T-helper 1 cell treated with Interleukin-12 subunit alpha and Interleukin-12 subunit beta and Interleukin-4 antibody, amounts not matched to agents 30 ng/mL and 1 ng/mL, for 36 hours (primary cell): ENCODE data around the gene FIGLA. TPM values are rescaled to one million over a fixed set of nuclear protein-coding genes. Genes with fewer than 3 reads are reported as not detected.

ENCODE experiments used
- intact Hi-C: fragments of 100-400 bp; cut with micrococcal nuclease; formaldehyde crosslinking; loops from one replicate; pipeline ENCODE4 v1.15.1; 2024
- total RNA-seq: library from RNA; stranded (reverse); gene quantifications from 2 replicates; pipeline ENCODE4 v1.2.3, GENCODE V29; 2022

Gene FIGLA, protein sequence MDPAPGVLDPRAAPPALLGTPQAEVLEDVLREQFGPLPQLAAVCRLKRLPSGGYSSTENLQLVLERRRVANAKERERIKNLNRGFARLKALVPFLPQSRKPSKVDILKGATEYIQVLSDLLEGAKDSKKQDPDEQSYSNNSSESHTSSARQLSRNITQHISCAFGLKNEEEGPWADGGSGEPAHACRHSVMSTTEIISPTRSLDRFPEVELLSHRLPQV
- total RNA-seq, result not detected in 2 replicates

DNA sequence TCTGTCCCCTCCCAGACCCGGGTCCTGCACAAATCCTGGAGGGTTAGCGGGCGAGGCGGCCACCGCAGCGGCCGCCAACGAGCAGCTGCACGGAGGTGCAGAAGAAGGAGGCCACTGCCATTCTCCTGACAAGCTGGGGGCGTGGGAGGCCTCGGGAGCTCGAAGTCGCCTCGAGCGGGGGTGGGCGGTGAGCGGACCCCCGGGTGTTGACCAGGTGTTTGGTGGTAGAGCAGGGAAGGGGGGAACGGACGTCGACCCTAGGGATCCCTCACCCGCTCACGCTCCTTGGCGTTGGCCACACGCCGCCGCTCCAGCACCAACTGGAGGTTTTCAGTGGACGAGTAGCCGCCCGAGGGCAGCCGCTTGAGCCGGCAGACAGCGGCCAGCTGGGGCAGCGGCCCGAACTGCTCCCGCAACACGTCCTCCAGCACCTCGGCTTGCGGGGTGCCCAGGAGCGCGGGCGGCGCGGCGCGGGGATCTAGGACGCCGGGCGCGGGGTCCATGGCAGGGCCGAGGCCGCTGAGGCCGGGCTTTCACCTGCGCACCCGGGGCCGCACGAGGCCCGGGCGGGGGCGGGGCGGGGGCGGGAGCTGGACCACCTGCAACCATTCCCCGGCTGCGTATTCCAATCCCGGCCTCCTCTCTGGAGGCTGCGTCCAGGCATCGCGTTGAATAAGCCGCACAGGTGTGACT is at the start of gene FIGLA:
Gene FIGLA, minus strand, starts transcription at position 508 of the 693 bp plus-strand sequence. Its CDS starts 5 bp downstream, at position 503.
- intact Hi-C loops, result no loop called here

DNA sequence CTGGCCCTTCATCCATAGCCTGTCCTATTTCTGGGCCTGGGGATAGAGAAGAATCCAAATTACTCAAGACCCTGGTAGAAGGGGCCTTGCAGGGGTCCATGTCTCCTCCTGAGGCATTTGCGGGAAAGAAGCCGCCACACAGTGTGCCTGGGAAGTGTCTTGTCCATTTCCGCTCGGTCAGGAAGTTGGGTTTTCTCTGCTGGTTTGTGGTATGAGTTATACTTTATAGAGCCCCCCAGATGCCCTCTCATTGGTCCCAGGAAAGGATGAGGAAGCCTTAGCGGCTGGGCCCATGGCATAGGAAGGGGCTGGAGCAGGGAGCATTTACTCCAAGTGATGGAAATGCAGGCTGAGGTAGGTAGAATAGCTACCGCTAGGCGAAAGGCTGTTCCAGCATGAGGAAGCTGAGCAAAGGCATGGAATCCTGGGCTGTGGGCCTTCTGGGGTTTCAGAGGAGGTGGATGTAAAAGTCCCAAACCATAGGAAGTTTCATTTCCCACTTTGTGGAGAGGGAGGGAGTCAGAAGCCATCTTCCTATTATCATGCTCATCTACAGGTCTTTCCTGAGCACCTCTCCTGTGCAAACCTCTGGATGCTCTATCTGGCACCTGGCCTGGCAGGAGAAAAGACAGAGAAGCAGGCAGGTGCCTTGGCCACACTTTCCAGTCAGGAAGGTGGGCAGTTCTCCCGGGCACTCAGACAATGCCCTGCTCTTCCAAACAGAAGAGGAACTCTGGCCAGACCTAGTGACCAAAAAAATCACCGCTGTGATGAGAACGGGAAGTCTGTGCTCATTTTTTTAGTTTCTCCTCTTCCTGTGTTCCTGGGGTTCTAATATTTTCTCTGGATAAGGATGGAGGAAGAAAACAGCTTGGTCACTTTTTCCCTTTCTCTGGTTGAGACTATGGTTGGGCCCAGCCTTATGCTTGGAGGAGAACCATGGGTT is 47.8 kb upstream of the FIGLA start:
- intact Hi-C loops, result no loop called here

DNA sequence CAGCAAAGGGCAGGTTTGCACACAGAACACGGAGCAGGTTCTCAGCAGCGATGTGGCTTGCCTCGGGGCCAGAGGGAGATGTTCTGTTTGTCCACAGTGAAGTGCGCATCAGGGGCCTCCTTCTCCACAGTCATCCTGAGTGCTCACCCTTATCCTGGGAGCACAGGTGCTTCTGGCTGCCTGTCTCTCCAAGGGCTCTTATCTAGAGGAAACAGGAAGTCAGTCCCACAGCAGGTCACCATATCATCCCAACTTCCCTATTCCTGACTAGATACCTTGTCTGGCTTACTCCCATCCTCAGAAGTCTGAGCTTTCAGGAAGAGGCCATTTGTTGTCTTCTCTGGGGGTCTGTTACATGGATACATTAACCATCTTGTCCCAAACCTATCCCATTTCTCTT is 45.2 kb upstream of the FIGLA start, which contains the start of gene CD207:
Gene CD207, minus strand, starts transcription at position 174 of the 400 bp plus-strand sequence. Its CDS starts 40 bp downstream, at position 134.
- intact Hi-C loops, result no loop called here

DNA sequence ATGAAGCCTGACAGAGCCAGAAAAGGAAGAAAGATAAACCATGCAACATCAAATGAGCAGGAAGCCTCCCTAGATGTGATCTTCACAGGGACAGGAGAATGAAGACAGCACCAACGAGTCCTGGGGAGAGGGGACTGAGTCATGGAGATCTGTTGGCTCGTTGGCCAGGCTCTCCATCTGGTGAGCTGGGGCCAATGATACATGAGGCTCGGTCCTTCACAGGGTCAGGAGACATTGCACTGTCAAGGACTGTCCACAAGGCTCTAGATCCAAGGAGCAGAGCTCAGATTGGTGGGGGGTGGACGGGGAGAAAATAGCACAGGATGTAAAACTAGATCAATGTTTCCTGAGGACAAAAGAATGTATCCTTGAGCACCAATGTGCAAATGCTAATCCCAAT is 44.4 kb upstream of the FIGLA start:
- intact Hi-C loops, result no loop called here

DNA sequence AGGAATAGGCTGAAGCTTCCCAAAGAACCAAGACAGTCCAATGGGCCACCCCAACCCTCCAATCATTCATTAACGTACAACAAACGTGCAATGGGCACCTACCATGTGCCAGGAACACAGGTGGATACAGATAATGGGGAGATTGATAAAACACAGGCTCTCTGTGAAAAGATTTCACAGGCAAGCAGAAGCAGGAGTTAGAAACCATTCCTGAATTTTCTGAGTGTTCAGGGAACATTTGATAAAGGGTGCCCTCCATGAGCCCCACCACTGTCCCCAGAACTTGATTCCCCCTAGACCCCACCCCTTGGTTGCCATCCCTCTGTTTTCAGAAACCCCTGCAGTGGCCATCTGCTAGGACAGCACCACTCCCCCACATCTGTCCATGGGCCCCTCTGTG is 43.7 kb upstream of the FIGLA start:
- intact Hi-C loops, result no loop called here

DNA sequence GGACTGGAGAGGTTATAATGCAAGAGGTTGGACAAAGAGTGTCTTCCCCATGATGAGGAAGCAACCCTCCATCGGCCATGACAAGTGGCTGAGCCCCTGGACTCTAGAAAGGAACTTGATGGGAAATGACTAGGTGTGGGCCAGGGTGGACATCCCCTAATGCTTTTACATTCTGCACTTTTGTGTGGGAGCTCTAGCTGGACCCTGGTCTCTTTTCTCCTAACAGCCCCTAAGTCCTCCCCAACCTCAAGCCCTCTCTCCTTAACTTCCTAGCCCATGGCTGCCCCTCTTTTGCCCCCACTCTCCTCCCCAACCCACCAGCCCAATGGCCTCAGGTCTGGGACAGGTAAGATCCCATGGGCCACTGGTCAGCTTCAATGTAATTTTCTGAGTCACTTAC is 42.8 kb upstream of the FIGLA start:
- intact Hi-C loops, result no loop called here

DNA sequence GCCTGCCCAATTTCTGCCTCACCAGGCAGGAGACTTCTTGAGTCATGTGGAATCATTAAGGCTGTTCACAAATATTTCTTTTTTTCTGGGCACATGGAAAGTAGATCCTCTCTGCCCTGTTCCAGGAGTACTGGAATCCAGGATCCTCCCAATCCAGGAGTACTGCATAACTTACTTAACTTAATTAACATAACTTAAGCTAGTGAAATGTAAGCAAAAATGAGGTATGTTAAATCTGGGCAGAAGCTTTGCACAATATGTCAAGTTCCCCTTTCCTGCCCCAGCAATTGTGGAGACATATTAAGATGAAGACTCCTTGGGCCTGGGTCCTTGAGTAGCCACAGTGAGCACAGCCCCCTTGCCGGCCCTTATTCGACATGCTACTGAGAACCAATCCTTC is 41.9 kb upstream of the FIGLA start:
- intact Hi-C loops, result no loop called here

DNA sequence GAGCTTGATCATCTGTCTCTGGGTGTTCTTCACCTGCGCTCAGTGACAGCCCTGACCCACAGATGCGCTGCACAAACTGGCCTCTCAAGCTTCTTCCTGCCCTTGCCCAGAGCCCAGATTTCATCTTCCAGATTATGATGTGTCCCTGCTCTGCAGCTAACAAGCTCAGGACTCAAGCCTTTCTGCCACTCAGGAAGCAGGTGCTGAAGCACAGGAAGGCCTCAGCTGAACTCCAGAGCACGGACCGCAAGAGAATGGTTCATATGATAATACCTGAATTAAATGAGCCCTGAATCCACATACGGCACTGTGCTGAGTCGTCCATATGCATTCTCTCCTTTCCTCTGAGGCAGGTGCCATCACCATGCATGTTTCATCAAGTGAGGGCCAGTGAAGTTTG is 41.4 kb upstream of the FIGLA start:
- intact Hi-C loops, result no loop called here

DNA sequence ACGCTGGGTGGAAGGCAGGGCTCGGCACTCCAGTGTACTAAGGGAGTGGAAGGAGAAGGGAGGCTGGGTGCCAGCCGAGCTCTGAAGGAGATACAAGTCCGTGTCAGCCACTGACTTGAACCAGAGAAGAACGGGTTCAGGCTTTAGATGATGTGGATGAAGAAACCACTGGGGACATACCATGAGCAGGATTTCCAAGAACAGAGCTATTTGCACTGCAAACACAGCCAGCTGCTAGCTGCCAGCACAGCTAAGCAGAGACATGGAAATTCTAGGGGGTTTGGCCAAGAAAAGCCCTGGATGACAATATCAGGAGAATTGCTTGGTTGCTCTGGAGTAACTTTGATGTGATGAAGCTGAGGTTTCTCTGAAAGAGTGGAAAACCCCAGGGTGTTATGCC is 39.9 kb upstream of the FIGLA start:
- intact Hi-C loops, result no loop called here

DNA sequence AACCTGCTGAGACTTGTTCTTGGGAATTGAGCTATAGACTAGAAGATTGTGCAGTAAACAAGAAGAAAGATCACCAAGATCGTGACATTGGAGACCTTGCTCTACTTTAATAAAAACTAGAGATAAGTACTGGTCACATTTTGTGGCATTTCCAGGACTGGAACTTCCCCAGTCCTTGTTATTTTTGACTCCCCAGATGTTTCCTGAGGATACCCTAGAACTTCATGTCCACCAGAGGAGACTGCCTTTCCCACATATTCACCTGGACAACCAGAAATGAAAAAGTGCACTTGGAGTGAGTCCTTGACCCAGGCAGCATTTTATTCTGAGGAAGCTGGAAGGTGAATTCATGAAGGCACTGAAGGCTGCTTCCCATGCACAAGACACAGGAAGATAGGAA is 39.5 kb upstream of the FIGLA start:
- intact Hi-C loops, result no loop called here

DNA sequence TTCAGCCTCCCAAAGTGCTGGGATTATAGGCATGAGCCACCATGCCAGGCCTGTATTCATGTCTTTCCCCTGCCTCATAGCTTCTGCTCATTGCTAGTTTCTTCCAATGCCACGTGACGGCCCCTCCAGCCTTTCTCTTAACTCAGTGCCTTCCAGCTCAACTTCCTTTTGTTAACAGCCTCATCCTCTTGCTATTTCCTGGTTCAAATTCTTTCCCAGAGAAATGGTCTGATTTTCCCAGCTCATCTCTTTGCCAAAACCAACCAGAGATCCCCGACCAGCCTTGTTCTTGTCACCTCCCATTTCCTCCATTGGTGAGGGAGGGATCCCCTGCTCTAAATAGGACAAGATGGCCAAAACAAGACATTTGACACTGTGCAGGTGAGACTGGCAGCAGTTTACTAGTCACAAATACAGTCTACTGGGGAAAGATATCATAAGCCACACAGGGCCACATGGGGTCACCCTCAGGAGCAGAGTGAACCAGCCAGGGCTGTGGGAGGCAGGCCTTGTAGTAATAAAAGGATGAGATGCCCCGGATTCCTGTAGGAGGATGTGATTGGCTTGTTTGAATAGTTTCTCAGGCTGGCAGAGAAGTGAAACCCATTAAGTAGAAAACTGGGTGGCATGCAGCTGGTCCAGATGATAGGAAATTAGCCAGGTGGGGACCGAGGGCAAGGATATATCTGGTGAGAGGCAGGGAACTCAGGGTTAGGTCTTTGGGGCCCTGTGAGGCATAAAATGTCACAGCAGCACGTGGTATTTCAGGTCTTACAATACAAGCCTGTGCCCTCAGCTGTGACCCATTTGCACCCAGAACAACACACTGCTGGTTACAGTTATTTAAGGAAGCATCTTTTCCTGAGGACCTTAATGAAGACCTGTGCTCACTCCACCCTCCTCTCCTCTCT is 38.7 kb upstream of the FIGLA start:
- intact Hi-C loops, result no loop called here

DNA sequence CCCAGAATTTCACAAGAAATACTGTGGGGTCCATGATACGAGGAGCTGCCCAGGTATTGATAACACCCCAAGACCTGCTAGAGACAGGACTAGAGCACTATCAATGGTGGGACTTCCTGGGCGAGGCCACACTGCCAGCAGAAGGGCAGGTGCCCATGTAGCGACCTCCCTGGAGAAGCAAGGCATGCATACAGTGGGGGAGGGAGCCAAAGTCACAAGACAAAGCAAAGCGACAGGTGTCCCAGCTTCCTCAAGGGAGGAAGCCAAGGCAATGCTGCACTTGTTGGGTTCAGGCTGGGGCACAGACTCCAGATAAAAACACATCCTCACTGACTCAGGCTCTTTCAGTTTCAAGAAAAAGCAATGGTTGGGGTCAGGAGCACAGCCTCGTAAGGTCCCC is 37.7 kb upstream of the FIGLA start:
- intact Hi-C loops, result no loop called here

DNA sequence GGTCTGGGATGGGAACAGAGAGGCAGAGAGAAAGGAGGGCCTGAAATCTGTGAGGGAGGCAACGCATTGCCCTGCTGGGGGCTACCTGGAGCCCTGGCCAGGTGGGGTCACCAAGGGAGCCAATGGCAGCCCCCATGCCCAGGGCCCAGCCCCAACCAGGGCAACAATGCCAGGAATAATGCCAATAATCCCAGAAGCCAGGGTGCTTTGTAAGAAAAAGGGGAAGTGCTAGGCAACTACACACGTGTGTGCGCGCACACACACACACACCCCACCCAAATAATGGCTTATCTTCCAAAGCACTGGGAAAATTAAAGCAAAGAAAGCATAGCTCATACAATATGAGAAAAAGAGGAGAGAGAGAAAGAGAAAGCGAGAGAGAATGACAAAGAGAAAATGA is 36.9 kb upstream of the FIGLA start:
- intact Hi-C loops, result no loop called here

DNA sequence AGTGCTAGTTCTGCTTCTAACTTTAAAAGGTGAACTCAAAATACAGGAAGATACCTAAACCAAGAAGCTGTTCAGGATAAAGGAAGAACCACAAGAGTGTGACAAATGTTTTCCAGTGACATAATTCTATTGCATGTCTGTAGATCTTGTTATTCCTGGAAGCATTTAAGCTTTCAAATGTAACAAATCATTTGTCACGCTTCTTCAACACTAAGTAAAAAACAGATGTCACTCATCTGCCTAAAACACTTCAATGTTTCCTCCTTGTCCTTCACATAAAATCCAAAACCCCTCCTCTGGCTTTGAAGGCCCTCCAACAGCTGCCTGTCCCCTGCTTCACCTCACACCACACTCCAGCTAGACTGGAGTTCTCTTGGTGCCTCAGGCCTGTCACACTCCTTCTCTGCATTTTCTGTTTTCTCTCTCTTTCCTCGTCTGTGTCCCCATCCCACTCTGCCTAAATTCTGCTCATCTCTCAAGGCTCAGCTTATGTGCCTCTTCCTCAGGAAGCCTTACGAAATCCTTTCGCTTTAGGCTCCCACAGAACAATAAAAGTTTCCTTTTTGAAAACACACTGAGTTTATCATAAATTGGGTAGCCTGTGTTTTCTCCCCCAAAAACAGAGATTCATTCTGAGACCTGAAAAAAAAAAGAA is 36.4 kb upstream of the FIGLA start:
- intact Hi-C loops, result no loop called here

DNA sequence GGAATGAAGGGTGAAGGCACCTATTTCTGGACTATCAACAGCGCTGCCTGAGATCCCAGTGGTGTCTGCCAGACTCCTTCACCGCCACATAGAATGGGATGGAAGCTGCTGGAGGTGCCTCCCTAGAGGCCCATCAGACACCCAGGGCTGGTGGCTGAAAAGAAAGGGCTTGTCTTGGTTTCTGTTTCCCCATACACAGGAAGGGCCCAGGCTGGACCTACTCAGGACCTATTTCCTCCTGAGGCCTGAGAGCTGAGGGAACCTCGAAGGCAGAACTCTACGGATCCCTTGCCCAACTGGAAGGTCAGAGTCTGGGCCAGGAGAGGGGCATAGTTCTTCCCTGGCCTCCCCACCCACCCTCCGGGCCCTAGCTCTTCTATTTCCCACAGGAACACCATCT is 32.8 kb upstream of the FIGLA start:
- intact Hi-C loops, result no loop called here

DNA sequence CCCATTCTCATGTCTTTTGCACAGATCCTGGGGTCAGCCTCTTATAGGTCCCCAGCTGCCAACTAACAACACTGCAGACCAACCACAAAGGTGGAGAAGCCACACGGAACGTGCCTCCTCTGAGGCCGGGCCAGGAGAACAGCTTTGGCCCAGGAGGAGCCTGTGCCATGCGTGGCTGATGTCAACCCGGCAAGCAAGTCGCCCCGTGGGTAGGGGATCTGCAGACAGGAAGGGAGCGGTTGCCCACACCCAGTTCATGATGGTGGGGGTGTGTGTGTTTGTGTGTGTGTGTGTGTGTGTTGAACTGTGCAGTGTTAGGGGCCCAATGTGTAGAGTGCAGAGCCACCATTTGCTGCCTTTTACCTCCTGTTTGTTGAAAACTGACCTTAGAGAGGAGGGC is 32.4 kb upstream of the FIGLA start:
- intact Hi-C loops, result no loop called here

DNA sequence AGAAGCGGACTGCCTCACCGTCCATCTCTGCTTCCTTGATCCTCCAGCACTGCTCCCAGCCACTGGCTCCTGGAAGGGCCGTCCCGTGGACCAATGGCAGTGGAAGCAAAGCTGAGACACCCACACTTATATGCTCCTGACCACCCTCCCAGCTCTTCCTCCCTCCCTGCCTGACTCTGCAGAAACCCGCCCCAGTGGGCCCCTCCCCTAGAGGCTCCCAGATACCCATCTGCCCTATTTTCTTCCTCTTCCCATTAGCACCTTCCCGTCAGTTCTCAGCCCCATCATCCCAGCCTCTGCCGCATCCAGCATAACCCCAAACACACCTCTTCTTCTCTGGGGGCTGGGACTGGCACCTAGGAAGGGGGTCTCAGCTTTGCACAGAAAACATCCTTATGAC is 30.1 kb upstream of the FIGLA start, which contains the start of gene CLEC4F:
Gene CLEC4F, minus strand, starts transcription at position 101 of the 400 bp plus-strand sequence. Its CDS starts 76 bp downstream, at position 25.
- intact Hi-C loops, result no loop called here

DNA sequence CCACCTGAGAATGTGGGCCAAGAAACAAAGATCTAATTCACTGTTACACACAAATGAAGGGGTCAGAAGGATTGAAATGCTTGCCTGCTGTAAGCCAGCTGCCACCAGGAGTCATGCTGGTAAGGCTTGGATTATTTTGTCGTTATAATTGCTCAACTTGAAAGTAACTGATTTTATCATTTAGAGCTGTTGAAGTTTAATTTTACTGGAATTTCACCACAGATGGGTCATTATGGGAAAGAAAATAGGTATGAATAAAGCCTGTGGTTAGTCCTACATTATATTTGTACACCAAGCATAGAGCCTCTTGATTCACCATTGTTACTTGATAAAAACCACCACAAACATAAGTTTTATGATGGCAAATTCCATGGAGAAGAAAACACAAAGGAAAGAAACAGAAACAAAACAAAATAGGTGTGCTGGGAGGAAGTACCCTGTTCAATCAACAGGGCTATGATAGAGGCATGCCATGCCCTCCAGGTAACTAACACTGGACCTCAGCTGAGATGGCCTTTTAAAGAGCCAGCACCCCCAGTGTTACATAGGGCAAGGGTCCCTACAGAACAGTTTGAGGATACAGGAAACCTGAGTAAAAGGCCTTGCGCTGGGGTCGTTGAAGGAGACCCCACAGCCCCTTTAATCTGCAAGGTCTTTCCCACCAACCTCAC is 27.0 kb upstream of the FIGLA start:
- intact Hi-C loops, result no loop called here

DNA sequence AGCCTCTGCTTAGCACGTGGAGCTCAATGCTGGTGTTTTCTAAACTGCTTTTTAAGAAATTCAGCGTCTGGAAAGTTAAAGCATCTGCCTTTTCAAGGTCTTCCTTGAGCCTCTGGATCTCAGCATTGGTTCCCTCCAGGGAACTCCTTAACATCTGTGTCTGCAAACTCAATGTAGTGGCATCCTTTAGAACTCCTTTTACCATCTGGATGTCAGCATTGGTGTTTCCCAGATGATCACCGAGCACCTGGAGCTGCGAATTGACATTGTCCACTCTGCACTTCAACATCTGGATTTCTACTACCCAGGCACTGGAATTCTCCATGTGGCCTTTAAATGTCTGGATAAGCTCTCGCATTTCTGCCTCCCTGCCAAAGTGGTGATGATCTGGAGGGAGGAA is 26.3 kb upstream of the FIGLA start:
- intact Hi-C loops, result no loop called here
